Naive thymus-derived CD8-positive, alpha-beta T cell (primary cell): Measurements from ENCODE around the gene NELFB. TPM values are rescaled to one million over a fixed set of nuclear protein-coding genes. Genes with fewer than 3 reads are reported as not detected.
"Not testable (repeated sequence)": the region's sequence is repeated elsewhere in the genome, so short reads cannot be mapped to it uniquely, and the experiment has no call there.

ENCODE experiments used
- ATAC-seq, 2 donors: fragments of 150-1000 bp; cut with Tn5 transposase in 1 of 2; sonication (Bioruptor Pico), chemical (Tn5 transposase) in 1 of 2; 1 replicate in 1 of 2; 2 replicates in 1 of 2; pipeline ENCODE4 v1.10.0; 2021; ENCODE audit warnings: mild to moderate bottlenecking in 2 of 2, moderate library complexity in 2 of 2
- POLR2A ChIA-PET: fragments of 350-600 bp; sonication (Branson Sonifier 250); formaldehyde crosslinking; loops from one replicate; lab custom pipeline; 2021; ENCODE audit warnings: antibody characterized with exemption; lab: Charles Lee
- DNase-seq, 10 donors: peaks; one replicate each; pipeline versions ENCODE4 v3.0.0 to v3.0.0-alpha.2; 2020 to 2022
- H3K27ac Mint-ChIP-seq, 10 donors: one replicate each; pipeline ENCODE4 v1.8.0; 2020 to 2022; ENCODE audit warnings: mild to moderate bottlenecking in 10 of 10, mixed read lengths in 10 of 10, moderate library complexity in 4 of 10, inconsistent platforms in 1 of 10
- H3K27me3 Mint-ChIP-seq, 5 donors: one replicate each; pipeline ENCODE4 v1.8.0; 2021 to 2022; ENCODE audit warnings: mixed read lengths in 5 of 5
- H3K36me3 Mint-ChIP-seq, 3 donors: one replicate each; pipeline ENCODE4 v1.8.0; 2020 to 2022; ENCODE audit warnings: mixed read lengths in 3 of 3, mild to moderate bottlenecking in 2 of 3, inconsistent platforms in 1 of 3
- H3K4me1 Mint-ChIP-seq, 4 donors: one replicate each; pipeline ENCODE4 v1.8.0; 2021 to 2022; ENCODE audit warnings: mixed read lengths in 4 of 4
- H3K4me3 Mint-ChIP-seq, 10 donors: one replicate each; pipeline ENCODE4 v1.8.0; 2020 to 2022; ENCODE audit warnings: mild to moderate bottlenecking in 10 of 10, mixed read lengths in 10 of 10, moderate library complexity in 6 of 10, inconsistent platforms in 1 of 10
- H3K9me3 Mint-ChIP-seq, 9 donors: one replicate each; pipeline ENCODE4 v1.8.0; 2020 to 2022; ENCODE audit warnings: mixed read lengths in 9 of 9, mild to moderate bottlenecking in 3 of 9, inconsistent platforms in 1 of 9, moderate library complexity in 1 of 9
- polyA plus RNA-seq, 3 donors: library from polyadenylated mRNA; unstranded; fragments of 300-500 nt; fragmentation: Illumina TruSeq; gene quantifications; one replicate each; pipeline ENCODE4 v1.2.3, GENCODE V29; 2021
- total RNA-seq, 8 experiments: library from RNA in 2 of 8; stranded (reverse) in 2 of 8; gene quantifications; one replicate each; pipeline ENCODE4 v1.2.3 and lab custom pipeline; 2021 to 2026

NELFB gene
- total and polyA plus RNA-seq, 5 experiments from 2014 or later = 20.4 to 45.9 (median 29.7) TPM

DNA sequence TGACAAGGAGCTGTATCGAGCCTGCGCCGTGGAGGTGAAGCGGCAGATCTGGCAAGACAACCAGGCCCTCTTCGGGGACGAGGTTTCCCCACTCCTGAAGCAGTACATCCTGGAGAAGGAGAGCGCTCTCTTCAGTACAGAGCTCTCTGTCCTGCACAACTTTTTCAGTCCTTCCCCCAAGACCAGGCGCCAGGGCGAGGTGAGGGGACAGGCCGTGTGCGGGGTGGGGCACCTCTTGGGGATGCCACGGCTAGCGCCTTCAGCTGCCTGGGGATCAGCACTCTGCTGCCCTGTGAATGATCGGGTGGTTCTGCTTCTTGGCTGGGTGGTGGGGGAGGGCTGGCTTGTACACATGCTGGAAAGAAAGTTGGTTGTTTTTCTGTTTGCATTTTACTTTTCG, 1.7 kb downstream of the NELFB start:
- H3K27ac Mint-ChIP-seq = peak overlapping the region in 1 of 10 donors; percentile 19

DNA sequence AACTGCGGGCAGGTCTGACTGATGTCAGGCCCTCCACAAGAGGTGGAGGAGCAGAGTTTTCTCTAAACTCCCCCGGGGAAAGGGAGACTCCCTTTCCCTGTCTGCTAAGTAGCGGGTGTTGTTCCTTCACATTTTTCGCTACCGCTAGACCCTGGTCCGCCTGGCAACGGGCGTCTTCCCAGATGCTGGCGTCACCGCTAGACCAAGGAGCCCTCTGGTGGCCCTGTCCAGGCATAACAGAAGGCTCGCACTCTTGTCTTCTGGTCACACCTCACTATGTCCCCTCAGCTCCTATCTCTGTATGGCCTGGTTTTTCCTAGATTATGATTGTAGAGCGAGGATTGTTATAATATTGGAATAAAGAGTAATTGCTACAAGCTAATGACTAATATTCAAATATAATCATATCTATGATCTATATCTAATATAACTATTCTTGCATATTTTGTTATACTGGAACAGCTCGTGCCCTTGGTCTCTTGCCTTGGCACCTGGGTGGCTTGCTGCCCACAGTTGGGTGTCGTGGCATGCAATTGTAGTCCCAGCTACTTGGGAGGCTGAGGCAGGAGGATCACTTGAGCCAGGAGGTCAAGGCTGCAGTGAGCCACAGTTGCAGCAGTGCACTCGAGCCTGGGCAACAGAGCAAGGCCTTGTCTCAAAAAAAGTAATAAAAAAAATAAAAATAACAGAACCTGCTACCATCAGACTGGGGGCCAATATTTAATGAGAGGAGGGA, 7.2 kb downstream of the NELFB start:
- peak in 1 of 10 donors; percentile 38 for DNase-seq
- H3K36me3 Mint-ChIP-seq = peaks cover 0 to 46% (median 9%) of the 10 kb centered on the region in 3 donors
- POLR2A ChIA-PET = interaction anchor here (1.2 kb wide), 1 partner anchor 8 kb away, joined by 4 read pairs; no protein-coding TSS in a partner anchor
- H3K27me3 Mint-ChIP-seq, H3K27ac Mint-ChIP-seq, H3K4me3 Mint-ChIP-seq, ATAC-seq, H3K9me3 Mint-ChIP-seq, H3K4me1 Mint-ChIP-seq: not testable (repeated sequence)

More for the DNA sequence above, 1.7 kb downstream of the NELFB start:
- Mint-ChIP-seq H3K9me3 (no peaks in the 10 kb centered on the region), H3K4me1 (peaks cover 4 to 22% (median 15%) of the 10 kb centered on the region in 4 donors), H3K36me3 (peaks cover 0 to 22% (median 3%) of the 10 kb centered on the region in 3 donors), H3K4me3 (peak overlapping the region; percentile 59 to 96 (median 86)), H3K27me3 (no peaks in the 10 kb centered on the region)
- ATAC-seq (no peak), DNase-seq (no peak)
- POLR2A ChIA-PET = interaction anchor here (0.6 to 8.2 kb wide), 7 partner anchors 9 to 292 kb away, joined by 4 to 139 read pairs (median 6); partner anchors contain the start of genes MAN1B1 and TUBB4B

DNA sequence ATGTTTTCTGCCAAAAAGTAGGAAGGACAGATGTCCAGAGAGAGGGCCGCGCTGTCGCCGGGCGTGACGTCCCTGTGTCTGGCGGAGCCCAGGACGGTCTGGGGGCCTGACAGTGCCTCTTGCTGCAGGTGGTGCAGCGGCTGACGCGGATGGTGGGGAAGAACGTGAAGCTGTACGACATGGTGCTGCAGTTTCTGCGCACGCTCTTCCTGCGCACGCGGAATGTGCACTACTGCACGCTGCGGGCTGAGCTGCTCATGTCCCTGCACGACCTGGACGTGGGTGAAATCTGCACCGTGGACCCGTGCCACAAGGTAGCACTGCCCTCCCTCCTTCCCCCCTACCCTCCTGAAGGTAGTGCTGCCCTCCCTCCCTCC, 7.8 kb downstream of the NELFB start:
- Mint-ChIP-seq H3K27ac (no peak overlapping the region), H3K36me3 (peaks cover 0 to 51% (median 13%) of the 10 kb centered on the region in 3 donors), H3K4me1 (peaks cover 0 to 5% (median under 1%) of the 10 kb centered on the region in 4 donors), H3K9me3 (no peaks in the 10 kb centered on the region), H3K27me3 (no peaks in the 10 kb centered on the region), H3K4me3 (no peak overlapping the region)
- ATAC-seq (no peak), DNase-seq (no peak)
- POLR2A ChIA-PET = no interaction called here

DNA sequence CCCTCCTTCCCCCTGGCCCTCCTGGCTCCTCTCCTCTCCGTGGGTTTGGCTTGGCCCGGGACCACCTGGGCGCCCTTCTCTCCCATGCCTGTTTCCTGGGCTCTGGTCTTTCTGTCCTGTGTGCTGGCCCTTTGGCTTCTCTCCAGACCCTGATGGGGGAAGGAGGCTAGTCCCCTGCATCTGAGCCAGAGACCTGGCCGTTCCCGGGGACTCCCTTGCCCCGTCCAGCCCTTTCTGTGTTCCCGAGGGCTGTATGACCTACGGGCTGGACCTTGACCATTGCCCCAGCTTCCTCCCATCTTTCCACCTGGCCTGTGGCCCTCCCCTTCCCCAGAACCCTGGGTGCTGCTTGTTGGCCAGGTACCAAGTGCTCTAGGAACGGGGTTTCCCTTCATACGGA, 8.4 kb downstream of the NELFB start:
- peaks cover 0 to 54% (median 14%) of the 10 kb centered on the region in 3 donors for H3K36me3 Mint-ChIP-seq
- H3K4me3 Mint-ChIP-seq = no peak overlapping the region
- POLR2A ChIA-PET = no interaction called here

DNA sequence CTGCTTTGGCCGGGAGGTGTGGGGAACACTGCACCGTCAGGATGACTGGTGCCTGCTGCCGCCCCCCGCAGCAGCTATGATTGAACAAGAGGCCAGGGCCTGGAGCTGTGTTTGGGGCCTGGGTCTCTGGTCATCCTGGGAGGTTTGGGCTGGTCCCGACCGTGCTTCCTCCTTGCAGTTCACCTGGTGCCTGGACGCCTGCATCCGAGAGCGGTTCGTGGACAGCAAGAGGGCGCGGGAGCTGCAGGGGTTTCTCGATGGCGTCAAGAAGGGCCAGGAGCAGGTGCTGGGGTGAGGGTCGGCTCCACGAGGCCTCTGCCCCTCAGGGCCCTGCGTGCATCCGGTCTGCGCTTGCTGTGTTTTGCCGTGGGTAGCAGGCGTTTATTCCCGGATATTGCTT, 8.9 kb downstream of the NELFB start:
- H3K27ac Mint-ChIP-seq = peak overlapping the region in 1 of 10 donors; percentile 48
- DNase-seq (no peak), ATAC-seq (no peak)
- no peaks in the 10 kb centered on the region for H3K27me3 Mint-ChIP-seq
- POLR2A ChIA-PET = no interaction called here
- H3K4me3 Mint-ChIP-seq = no peak overlapping the region
- peaks cover 0 to 54% (median 18%) of the 10 kb centered on the region in 3 donors for H3K36me3 Mint-ChIP-seq
- no peaks in the 10 kb centered on the region for H3K9me3 Mint-ChIP-seq
- peaks cover 2 to 5% (median 4%) of the 10 kb centered on the region in 4 donors for H3K4me1 Mint-ChIP-seq

More for the DNA sequence above, 8.4 kb downstream of the NELFB start:
- Mint-ChIP-seq H3K27me3 (no peaks in the 10 kb centered on the region), H3K4me1 (peaks cover under 1 to 5% (median under 1%) of the 10 kb centered on the region in 4 donors), H3K9me3 (no peaks in the 10 kb centered on the region), H3K27ac (no peak overlapping the region)
- DNase-seq = no peak
- ATAC-seq = no peak

DNA sequence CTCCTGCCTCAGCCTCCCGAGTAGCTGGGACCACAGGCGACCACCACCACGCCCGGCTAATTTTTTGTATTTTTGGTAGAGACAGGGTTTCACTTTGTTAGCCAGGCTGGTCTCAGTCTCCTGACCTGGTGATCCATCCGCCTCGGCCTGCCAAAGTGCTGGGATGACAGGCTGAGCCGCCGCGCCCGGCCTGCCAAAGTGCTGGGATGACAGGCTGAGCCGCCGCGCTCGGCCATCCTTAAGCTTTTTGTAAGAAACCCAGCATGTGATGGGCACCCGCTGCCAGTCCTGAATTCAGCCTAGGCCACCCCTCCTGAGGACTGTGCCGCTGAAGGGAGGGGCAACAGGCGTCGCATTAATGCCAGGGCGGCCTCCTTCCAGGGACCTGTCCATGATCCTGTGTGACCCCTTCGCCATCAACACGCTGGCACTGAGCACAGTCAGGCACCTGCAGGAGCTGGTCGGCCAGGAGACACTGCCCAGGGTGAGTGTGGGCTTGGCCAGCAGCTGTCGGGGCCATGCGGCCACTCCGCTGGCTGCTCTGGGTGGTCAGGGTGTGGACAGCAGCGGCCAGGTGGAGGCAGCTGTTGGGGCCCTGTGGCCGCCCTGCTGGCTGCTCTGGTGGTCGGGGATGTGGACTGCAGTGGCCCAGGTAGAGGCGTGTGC, 10.5 kb downstream of the NELFB start:
- no peaks in the 10 kb centered on the region for H3K9me3 Mint-ChIP-seq
- DNase-seq (no peak), ATAC-seq (no peak)
- H3K4me3 Mint-ChIP-seq = no peak overlapping the region
- H3K4me1 Mint-ChIP-seq = peaks cover 5 to 13% (median 8%) of the 10 kb centered on the region in 4 donors
- no peak overlapping the region for H3K27ac Mint-ChIP-seq
- no peaks in the 10 kb centered on the region for H3K27me3 Mint-ChIP-seq
- POLR2A ChIA-PET = interaction anchor here (1.2 to 1.4 kb wide), 3 partner anchors 9 to 28 kb away, joined by 3 to 4 read pairs (median 4); no protein-coding TSS in a partner anchor
- H3K36me3 Mint-ChIP-seq = peaks cover 0 to 62% (median 26%) of the 10 kb centered on the region in 3 donors

DNA sequence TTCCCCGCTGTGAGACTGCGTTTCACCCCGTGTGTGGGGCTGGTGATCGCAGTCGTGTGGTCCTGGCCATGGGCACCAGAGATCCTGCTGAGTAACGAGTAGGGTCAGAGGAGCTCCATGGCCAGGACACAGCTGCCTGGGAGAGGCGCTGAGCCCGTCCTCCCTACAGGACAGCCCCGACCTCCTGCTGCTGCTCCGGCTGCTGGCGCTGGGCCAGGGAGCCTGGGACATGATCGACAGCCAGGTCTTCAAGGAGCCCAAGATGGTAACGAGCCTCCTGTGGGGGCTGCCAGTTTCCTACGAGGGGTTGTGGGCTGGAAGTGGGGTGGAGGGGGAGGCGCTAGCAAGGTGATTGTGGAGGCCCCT, 11.0 kb downstream of the NELFB start:
- Mint-ChIP-seq H3K4me3 (no peak overlapping the region), H3K4me1 (peaks cover 7 to 15% (median 9%) of the 10 kb centered on the region in 4 donors), H3K9me3 (no peaks in the 10 kb centered on the region), H3K36me3 (peaks cover 0 to 60% (median 26%) of the 10 kb centered on the region in 3 donors), H3K27ac (no peak overlapping the region), H3K27me3 (no peaks in the 10 kb centered on the region)
- no peak for DNase-seq
- ATAC-seq = no peak
- POLR2A ChIA-PET = interaction anchor here (1.2 to 1.4 kb wide), 2 partner anchors 10 to 28 kb away, joined by 3 to 4 read pairs; no protein-coding TSS in a partner anchor

DNA sequence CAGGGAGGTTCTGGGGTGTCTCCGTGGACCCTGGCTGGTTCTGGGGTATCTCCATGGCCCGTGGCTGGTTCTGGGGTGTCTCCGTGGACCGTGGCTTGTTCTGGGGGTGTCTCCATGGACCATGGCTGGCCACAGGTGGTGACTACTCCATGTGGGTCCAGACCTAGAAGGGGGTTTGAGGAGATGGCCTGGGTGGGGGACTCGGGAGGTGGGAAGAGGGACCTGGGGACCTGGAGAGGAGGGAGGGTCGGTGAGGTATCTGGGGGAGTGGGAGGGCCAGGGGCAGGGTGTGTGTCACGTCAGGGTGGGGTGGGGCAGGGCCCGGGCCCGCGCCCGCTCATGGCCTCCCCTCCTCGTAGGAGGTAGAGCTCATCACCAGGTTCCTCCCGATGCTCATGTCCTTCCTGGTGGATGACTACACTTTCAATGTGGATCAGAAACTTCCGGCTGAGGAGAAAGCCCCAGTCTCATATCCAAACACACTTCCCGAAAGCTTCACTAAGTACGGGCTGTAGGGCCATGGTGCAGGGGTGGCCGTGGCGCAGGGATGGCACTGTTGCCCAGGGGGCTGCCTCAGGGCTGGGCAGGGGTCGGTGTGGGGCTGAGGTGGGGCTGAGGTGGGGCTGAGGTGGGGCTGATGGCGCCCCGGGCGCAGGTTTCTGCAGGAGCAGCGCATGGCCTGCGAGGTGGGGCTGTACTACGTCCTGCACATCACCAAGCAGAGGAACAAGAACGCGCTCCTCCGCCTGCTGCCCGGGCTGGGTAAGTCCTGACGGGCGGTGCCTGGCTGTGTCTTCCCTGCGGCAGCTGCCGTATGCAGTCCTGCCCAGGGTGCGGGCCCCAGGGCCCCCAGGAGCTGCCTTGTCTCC, 11.7 kb downstream of the NELFB start:
- ATAC-seq (no peak), DNase-seq (no peak)
- peaks cover 9 to 21% (median 13%) of the 10 kb centered on the region in 4 donors for H3K4me1 Mint-ChIP-seq
- H3K9me3 Mint-ChIP-seq = no peaks in the 10 kb centered on the region
- peaks cover 0 to 57% (median 23%) of the 10 kb centered on the region in 3 donors for H3K36me3 Mint-ChIP-seq
- no peaks in the 10 kb centered on the region for H3K27me3 Mint-ChIP-seq
- no peak overlapping the region for H3K27ac Mint-ChIP-seq
- POLR2A ChIA-PET = interaction anchor here (0.9 to 1.4 kb wide), 3 partner anchors 25 to 30 kb away, joined by 3 read pairs; no protein-coding TSS in a partner anchor
- H3K4me3 Mint-ChIP-seq = no peak overlapping the region

DNA sequence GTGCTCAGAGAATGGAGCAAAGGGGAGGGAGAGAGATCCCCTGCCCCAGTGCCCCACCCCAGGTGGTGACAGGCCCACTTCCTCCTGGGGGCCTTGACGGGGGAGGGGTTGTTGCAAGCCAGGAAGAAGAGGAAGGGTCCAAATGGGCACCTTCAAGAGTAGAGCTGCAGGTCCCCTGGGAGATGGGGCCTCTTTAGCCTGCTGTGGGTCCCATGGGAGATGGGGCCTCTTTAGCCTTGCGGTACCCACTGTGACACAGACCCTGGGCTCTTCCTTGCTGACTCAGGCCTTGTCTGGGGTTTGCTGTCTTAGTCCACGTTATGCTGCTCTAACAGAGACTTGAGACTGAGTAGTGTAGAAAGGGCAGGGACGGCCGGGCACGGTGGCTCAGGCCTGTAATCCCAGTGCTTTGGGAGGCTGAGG, 12.8 kb downstream of the NELFB start:
- no peaks in the 10 kb centered on the region for H3K9me3 Mint-ChIP-seq
- ATAC-seq = no peak
- DNase-seq = no peak
- peaks cover 0 to 53% (median 23%) of the 10 kb centered on the region in 3 donors for H3K36me3 Mint-ChIP-seq
- H3K4me3 Mint-ChIP-seq = no peak overlapping the region
- H3K4me1 Mint-ChIP-seq = peaks cover 9 to 21% (median 15%) of the 10 kb centered on the region in 4 donors
- POLR2A ChIA-PET = interaction anchor here (1.1 kb wide), 1 partner anchor 26 kb away, joined by 3 read pairs; no protein-coding TSS in a partner anchor
- H3K27ac Mint-ChIP-seq = no peak overlapping the region
- no peaks in the 10 kb centered on the region for H3K27me3 Mint-ChIP-seq

DNA sequence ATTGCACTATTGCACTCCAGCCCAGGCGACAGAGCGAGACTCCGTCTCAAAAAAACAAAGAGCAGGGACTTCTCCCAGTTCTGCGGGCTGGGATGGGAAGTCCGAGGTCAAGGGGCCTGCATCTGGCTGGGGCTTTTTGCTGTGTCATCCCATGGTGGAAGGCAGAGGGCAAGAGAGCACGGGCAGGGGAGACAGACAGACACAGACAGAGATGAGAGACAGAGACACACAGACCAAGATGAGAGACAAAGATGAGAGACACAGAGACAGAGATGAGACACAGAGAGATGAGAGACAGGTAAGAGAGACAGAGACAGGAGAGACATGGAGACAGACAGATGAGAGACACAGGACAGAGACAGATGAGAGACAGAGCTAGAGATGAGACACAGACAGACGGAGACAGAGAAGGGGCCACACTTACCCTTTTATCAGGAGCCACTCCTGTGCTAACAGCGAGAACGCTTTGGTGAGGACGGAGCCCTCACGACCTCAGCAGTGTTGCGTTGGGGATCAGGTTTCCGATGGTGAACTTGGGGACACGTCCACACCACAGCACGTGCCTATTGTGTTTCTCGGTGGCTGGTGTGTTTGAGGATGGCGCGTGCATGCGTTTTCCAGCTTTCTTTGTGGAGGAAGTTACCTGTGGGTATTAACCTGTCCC, 13.5 kb downstream of the NELFB start:
- H3K4me3 Mint-ChIP-seq = no peak overlapping the region
- peak overlapping the region in 2 of 10 donors; percentile 12 to 24 for H3K27ac Mint-ChIP-seq
- POLR2A ChIA-PET = no interaction called here
- DNase-seq (no peak), ATAC-seq (no peak)
- H3K36me3 Mint-ChIP-seq = peaks cover 0 to 54% (median 23%) of the 10 kb centered on the region in 3 donors
- peaks cover 9 to 21% (median 15%) of the 10 kb centered on the region in 4 donors for H3K4me1 Mint-ChIP-seq
- H3K27me3 Mint-ChIP-seq = no peaks in the 10 kb centered on the region
- H3K9me3 Mint-ChIP-seq = no peaks in the 10 kb centered on the region

DNA sequence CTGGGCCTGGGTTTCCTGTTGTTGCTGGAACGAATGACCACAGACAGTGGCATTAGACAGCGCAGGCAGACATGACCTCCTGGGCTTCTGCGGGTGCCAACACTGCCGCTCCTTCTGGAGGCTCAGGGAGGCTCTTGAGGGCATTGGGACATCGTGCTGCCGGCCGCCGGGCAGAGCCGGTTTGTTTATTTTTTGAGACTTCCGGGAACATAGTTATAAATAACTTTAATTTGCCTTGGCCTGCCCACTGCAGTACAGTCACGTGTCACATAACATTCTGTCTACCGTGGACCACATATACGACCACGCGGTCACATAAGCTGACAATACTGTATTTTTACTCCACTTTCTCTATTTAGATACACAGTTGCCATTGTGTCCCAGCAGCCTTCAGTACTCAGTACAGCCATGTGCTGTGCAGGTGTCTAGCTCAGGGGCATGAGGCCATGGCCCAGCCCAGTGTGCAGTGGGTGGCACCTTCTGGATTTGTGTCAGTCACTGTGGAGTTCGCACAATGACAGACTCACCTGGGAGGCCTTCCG, 14.2 kb downstream of the NELFB start:
- ATAC-seq = no peak
- H3K4me3 Mint-ChIP-seq = no peak overlapping the region
- H3K36me3 Mint-ChIP-seq = peaks cover 0 to 49% (median 23%) of the 10 kb centered on the region in 3 donors
- no peak for DNase-seq
- H3K4me1 Mint-ChIP-seq = peaks cover 9 to 21% (median 15%) of the 10 kb centered on the region in 4 donors
- H3K9me3 Mint-ChIP-seq = no peaks in the 10 kb centered on the region
- no peak overlapping the region for H3K27ac Mint-ChIP-seq
- POLR2A ChIA-PET = no interaction called here
- peaks cover 0 to under 1% (median 0%) of the 10 kb centered on the region in 5 donors for H3K27me3 Mint-ChIP-seq
